Hindlimb muscle (tissue), 1 donor: Measurements from ENCODE around the gene ARF6. TPM values are rescaled to one million over a fixed set of nuclear protein-coding genes. Genes with fewer than 3 reads are reported as not detected.
"Not testable (repeated sequence)": the region's sequence is repeated elsewhere in the genome, so short reads cannot be mapped to it uniquely, and the experiment has no call there.

ENCODE experiments used
- DNase-seq: peaks from one replicate; pipeline ENCODE4 v3.0.0-alpha.2; 2013
- polyA plus RNA-seq: library from polyadenylated mRNA; unstranded; fragments of 120-200 nt; gene quantifications from one replicate; pipeline ENCODE4 v1.2.1, GENCODE V29; 2013; ENCODE audit not compliant: insufficient read length

The ARF6 gene
- polyA plus RNA-seq, 1 donor = 32.4 TPM

GRCh38 chr14:49876563-49877127, 16.2 kb upstream of the ARF6 start:
- DNase-seq = no peak

DNA sequence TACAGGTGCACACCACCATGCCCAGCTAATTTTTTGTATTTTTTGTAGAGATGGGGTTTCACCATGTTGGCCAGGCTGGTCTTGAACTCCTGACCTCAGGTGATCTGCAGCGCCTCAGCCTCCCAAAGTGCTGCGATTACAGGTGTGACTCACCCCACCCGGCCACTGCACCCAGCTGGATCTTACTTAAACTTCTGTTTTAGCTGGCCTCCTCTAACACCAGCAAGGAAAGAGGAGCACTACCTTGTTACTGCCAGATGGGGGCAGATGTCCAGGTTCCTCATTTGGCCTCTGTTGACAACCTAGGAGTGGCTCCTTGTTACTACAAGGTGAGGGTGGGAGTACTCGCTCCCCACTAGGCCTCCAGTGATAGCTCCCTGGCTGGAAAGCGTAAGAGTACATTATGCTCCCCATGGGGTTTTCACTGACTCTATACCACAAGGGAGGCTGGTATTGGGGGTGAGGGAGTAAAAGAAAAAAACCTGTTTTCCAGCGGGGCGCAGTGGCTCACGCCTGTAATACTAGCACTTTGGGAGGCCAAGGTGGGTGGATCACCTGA, 13.2 kb upstream of the ARF6 start:
- no peak for DNase-seq

DNA sequence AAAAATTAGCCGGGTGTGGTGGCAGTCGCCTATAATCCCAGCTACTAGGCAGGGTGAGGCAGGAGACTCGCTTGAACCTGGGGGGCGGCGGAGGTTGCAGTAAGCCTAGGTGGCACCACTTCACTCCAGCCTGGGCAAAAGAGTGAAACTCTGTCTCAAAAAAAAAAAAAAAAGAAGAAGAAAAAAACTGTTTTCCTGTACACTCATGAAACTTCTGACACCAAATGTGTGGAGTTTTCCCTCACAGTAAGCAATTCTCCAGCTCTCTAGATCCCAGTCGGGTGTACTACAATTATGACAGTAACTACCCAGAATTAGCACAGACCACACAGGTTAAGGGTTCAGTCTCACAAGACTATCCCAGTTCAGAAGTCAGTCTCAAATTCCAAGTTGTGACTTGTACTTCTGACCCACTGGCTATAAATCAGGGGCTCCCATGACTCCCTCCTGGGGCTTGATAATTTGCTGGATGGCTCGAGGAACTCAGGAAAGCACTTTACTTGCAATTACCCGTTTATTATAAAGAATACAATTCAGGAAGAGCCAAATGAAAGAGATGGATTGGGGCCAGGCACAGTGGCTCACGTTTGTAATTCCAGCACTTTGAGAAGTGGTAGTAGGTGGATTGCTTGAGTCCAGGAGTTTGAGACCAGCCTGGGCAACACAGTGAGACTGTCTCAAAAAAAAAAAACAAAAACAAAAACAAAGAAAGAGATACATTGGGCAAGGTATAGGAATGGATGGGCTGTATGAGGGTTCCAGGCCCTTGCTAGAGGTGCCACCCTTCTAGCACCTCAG, 12.4 kb upstream of the ARF6 start:
- no peak for DNase-seq

- DNase-seq = no peak
Measured at GRCh38 chr14:49881350-49882001, 11.4 kb upstream of the ARF6 start.

DNA sequence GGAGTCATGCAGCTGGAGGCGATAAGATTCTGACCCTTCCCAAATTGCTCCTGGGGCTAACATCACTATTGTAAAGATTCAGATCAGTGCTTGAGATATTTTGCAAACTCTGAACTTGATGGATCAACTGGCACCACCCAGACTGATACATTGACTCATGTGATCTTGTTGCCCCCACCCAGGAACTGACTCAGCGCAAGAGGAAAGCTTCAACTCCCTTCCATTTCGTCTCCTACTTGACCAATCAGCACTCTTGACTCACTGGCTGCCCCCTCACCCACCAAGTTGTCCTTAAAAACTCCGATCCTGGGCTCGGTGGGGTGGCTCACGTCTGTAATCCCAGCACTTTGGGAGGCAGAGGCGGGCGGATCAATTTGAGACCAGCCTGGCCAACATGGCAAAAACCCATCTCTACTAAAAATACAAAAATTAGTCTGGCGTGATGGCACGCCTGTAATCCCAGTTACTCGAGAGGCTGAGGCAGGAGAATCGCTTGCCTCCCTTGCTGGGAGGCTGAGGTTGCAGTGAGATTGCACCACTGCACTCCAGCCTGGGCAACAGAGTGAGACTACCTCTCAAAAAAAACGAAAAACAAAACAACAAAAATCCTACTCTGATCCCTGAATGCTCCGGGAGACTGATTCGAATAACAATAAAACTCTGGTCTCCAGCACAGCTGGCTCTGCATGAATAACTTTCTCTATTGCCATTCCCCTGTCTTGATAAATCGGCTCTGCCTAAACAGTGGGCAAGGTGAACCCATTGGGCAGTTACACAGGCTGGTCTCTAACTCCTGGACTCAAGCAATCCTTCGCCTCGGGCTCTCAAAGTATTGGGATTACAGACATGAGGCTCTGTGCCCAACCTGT, 9.8 kb upstream of the ARF6 start:
- DNase-seq = no peak

GRCh38 chr14:49886523-49886922, 6.4 kb upstream of the ARF6 start:
- no peak for DNase-seq

DNA sequence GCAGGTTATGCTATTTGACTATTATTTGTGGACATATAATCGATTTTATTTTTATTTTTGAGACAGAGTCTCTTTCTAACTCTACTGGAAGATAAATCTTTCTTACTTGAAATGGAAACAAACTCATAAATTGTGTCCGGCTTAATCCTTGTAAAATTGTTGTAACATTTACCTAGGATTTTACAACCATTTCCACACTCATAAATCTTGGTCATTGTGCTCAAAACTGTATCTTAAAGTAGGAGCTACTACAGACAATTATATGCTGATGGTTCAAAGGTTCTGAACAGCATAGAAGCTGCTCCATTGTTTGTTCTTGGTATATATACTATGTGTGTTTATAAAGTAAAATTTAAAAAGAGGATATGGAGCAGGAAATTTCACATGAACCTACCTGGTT, 4.6 kb upstream of the ARF6 start:
- no peak for DNase-seq

DNA sequence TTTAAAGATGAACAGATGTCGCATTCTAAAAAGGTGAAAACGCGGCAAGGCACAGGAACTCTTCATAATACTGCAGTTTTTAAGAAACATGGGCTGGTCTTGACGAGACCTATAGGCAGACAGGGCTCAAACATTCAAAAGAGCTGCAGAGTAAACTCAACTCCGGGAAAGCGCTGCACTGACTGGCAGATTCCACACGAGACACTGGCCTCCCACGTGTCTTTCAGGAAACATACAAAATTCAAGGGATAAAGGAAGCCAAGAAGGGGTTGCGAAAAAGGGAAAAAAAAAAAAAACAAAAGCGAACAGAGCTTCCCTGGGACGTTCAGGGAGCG, 614 bp upstream of the ARF6 start:
- peak; percentile 86 for DNase-seq

DNA sequence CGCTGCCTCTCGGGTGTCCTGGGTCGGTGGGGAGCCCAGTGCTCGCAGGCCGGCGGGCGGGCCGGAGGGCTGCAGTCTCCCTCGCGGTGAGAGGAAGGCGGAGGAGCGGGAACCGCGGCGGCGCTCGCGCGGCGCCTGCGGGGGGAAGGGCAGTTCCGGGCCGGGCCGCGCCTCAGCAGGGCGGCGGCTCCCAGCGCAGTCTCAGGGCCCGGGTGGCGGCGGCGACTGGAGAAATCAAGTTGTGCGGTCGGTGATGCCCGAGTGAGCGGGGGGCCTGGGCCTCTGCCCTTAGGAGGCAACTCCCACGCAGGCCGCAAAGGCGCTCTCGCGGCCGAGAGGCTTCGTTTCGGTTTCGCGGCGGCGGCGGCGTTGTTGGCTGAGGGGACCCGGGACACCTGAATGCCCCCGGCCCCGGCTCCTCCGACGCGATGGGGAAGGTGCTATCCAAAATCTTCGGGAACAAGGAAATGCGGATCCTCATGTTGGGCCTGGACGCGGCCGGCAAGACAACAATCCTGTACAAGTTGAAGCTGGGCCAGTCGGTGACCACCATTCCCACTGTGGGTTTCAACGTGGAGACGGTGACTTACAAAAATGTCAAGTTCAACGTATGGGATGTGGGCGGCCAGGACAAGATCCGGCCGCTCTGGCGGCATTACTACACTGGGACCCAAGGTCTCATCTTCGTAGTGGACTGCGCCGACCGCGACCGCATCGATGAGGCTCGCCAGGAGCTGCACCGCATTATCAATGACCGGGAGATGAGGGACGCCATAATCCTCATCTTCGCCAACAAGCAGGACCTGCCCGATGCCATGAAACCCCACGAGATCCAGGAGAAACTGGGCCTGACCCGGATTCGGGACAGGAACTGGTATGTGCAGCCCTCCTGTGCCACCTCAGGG, 679 bp downstream of the ARF6 start:
- DNase-seq = peak; percentile 68

DNA sequence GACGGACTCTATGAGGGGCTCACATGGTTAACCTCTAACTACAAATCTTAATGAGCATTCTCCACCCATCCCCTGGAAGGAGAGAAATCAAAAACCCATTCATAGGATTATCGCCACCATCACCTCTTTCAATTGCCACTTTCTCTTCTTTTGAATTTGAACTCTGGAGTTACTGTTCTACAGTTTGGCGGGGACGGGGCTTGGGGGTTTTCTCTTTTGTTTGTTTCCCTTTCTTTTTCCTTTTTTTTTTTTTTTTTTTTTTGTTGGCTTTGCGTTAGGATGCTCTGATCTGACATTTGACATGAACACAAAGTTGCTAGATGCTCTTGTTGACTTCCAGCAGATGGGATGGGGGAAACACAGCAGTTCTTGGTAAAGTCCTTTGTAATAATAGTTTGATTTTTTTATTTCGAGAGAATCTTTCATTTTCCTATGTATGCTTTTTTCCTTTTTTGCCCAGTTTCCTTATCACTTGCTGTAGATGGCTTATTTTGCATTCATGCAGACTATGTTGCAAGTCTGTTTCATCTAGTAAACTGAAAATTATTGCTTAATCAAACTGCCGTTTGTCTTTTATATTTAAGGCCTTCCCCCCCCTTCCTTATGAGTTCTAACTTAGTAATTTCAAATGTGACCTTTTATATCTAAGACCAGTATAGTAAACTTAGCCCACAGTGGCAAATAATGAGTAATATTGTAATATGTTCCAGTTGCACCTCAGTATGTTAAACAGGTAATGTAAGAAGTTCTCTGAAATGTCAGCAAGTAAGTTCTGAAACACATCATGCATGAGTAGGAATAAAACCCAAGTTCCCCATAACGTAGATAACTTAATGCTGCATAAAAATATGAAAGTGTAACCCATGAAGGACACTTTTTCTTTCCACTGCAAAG, 1.6 kb downstream of the ARF6 start:
- not testable (repeated sequence) for DNase-seq

GRCh38 chr14:49895480-49895879, 2.6 kb downstream of the ARF6 start:
- no peak for DNase-seq

DNA sequence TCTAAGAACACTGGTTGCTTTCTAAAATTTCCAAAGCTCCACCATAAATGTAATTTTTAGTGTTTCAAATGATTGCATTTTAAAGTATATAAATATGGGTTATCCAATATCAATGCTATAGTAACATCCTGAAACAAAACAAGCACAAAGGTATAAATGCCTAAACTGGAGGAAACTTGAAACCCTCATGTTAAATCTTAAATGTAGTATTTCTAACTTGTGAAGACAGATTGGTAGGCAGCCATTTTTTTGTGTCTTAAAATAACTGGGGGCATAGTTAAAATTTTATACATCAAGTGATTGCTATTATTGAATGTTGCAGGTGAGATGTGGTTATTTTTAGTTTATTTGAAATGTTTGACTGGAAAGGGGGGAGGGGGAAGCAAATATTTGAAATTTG, 3.4 kb downstream of the ARF6 start:
- not testable (repeated sequence) for DNase-seq

GRCh38 chr14:49896966-49897365, 4.1 kb downstream of the ARF6 start:
- no peak for DNase-seq

DNA sequence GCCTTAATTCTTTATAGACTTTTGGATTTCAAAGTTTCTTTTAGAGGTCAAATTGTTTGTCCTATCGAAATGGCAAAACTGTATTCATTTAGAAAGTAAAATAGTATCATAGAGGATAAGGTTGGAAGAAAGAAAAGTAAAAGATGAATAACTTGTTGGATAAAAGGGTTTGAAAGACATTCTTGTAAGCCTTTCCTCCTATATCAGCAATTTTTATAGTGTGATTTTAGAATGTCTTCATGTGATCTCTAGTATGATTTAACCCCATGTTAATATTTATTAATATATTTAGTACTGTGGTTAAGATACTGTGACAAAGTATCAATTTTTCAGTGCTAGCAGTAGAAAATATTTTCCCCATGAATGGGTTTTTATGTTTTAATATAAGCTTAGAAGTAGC, 4.5 kb downstream of the ARF6 start:
- no peak for DNase-seq

- no peak for DNase-seq
Measured at GRCh38 chr14:49897965-49898364, 5.1 kb downstream of the ARF6 start.

DNA sequence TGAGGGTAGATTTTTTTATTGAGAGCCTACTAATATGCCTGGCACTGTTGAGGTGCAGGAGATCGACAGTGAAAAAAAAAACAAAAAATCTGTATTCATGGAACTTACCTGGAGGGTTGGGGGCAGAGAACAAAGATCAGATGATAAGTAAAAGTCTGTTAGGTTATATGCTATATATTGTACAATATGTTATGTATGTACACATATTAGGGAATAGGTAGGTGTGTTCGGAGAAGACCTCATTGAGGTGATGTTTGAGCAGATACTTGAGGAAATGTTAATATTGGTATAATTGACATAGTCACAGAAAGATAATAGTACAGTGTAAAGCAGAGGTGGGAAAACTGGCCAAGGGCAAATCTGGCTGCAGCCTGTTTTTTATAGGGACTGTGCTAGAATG, 5.6 kb downstream of the ARF6 start:
- DNase-seq = no peak

DNA sequence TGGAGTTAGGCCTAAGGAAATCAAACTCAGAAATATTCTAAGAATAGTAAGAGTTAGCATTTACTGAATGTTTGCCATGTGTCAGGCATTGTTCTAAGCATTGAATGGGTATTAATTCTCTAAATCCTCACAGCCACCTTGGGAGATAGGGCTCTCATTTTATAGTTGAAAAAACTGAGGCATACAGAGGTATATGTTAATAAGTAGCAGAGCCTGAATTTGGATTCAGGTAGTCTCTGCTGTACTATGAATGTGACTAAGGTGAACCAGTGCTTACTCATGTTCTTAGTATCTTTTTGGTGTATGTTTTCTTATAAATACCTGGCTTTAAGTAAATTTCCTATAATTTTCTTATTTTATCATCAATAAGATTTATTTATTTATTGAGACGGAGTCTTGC, 8.1 kb downstream of the ARF6 start:
- no peak for DNase-seq

GRCh38 chr14:49902679-49903246, 9.9 kb downstream of the ARF6 start:
- not testable (repeated sequence) for DNase-seq

GRCh38 chr14:49904270-49904669, 11.4 kb downstream of the ARF6 start:
- no peak for DNase-seq

DNA sequence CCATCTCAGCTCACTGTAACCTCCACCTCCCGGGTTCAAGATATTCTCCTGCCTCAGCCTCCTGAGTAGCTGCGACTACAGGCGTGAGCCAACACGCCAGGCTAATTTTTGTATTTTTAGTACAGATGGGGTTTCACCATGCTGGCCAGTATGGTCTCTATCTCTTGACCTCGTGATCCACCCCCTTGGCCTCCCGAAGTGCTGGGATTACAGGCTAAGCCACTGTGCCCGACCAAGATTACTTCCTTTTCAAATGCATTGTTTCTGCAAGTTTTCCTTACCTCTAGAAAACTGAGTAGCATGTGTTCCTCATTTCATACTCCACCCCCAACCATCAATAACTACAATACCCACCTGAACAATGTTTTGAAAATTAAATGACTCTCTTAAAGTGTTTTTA, 13.1 kb downstream of the ARF6 start:
- no peak for DNase-seq
